Peyer's patch (tissue), 4 donors: Measurements from ENCODE around the gene SMNDC1.

Experiments
- POLR2A ChIP-seq, 2 donors: fragments of 450-650 bp; IDR thresholded peaks; one replicate each; pipeline ENCODE4 v1.5.1; 2017; ENCODE audit warnings: antibody characterized with exemption in 2 of 2, mild to moderate bottlenecking in 2 of 2, moderate library complexity in 2 of 2
- TF ChIP-seq, protein P1 (sequence below), 6 experiments: fragments of 450-650 bp in 4 of 6; fragments of 200-600 bp in 2 of 6; sonication (generic) in 1 of 6; IDR thresholded peaks; one replicate each; pipeline ENCODE4 v1.5.1; 2017 to 2019; ENCODE audit warnings: antibody characterized with exemption in 6 of 6, mild to moderate bottlenecking in 3 of 6, moderate library complexity in 1 of 6

- TF ChIP-seq POLR2A (IDR thresholded peaks at IDR 0.05), result no peak
- TF ChIP-seq, protein P1, sequence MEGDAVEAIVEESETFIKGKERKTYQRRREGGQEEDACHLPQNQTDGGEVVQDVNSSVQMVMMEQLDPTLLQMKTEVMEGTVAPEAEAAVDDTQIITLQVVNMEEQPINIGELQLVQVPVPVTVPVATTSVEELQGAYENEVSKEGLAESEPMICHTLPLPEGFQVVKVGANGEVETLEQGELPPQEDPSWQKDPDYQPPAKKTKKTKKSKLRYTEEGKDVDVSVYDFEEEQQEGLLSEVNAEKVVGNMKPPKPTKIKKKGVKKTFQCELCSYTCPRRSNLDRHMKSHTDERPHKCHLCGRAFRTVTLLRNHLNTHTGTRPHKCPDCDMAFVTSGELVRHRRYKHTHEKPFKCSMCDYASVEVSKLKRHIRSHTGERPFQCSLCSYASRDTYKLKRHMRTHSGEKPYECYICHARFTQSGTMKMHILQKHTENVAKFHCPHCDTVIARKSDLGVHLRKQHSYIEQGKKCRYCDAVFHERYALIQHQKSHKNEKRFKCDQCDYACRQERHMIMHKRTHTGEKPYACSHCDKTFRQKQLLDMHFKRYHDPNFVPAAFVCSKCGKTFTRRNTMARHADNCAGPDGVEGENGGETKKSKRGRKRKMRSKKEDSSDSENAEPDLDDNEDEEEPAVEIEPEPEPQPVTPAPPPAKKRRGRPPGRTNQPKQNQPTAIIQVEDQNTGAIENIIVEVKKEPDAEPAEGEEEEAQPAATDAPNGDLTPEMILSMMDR (IDR thresholded peaks at IDR 0.05), result no peak
Measured at GRCh38 chr10:110353244-110354119, 48.8 kb upstream of the SMNDC1 start.
